ENCODE data around the gene KMT2C. TPM values are rescaled to one million over a fixed set of nuclear protein-coding genes. Genes with fewer than 3 reads are reported as not detected.
"Not testable (repeated sequence)": the region's sequence is repeated elsewhere in the genome, so short reads cannot be mapped to it uniquely, and the experiment has no call there.

The KMT2C gene
- polyA plus RNA-seq, 1 donor from 2014 or later: 29.8 TPM

DNA sequence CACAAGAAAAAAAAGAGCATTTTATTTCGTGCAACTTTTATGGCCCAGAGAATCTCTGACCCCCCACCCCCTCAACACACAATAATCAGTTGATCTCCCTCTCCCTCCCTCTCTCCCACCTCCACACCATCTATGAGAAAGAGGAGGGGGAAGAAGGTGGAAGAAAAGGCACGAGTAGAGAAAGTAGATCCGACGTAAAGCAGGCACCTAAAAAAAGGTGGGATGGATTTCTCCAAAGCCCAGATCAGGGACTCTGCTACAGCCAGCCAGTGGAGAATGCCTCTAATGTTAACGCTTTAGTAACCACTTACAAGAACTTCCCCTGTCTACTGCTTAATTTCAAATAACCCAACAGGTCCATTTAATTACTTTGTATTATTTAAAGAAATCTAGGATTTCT, 24.4 kb downstream of the KMT2C start:
- Histone ChIP-seq H3K27me3 (ENCODE audit: insufficient read depth, low read depth, low read length) (no peaks in the 10 kb centered on the region), H3K9me2 (ENCODE audit: insufficient read depth, low read length) (no peaks in the 10 kb centered on the region), H3K27ac (ENCODE audit: low read length) (no peak overlapping the region), H2AFZ (ENCODE audit: low read depth, low read length) (no peak overlapping the region), H3K9ac (ENCODE audit: low read length) (no peak overlapping the region), H3K4me2 (ENCODE audit: low read length) (no peak overlapping the region), H3K4me3 (ENCODE audit: low read length) (peak overlapping the region; percentile 28), H3K36me3 (ENCODE audit: insufficient read depth, low read length) (no peaks in the 10 kb centered on the region), H3K9me3 (ENCODE audit: low read length) (peaks cover 5% of the 10 kb centered on the region), H4K20me1 (ENCODE audit: insufficient read depth) (no peaks in the 10 kb centered on the region), H3F3A (ENCODE audit: insufficient read depth, low read length, poor library complexity, severe bottlenecking) (no peaks in the 10 kb centered on the region), H3K79me2 (replicated peaks; ENCODE audit: insufficient read depth, low read length) (peaks cover 57% of the 10 kb centered on the region)
- TF ChIP-seq EZH2 (IDR thresholded peaks at IDR 0.05; ENCODE audit: borderline replicate concordance, insufficient read depth, low read length, poor library complexity, severe bottlenecking) (no peak), SMC3 (conservative IDR thresholded peaks at IDR 0.05; ENCODE audit: poor library complexity) (no peak), POLR2AphosphoS5 (IDR thresholded peaks at IDR 0.05) (no peak), TAF1 (IDR thresholded peaks at IDR 0.05; ENCODE audit: low read depth) (no peak), MXI1 (conservative IDR thresholded peaks at IDR 0.05; ENCODE audit: poor library complexity, severe bottlenecking) (no peak), RAD21 (conservative IDR thresholded peaks at IDR 0.05) (no peak), CTCF (IDR thresholded peaks at IDR 0.05; ENCODE audit: poor library complexity, severe bottlenecking) (no peak), EP300 (conservative IDR thresholded peaks at IDR 0.05; ENCODE audit: poor library complexity, severe bottlenecking) (no peak)
- TF ChIP-seq, protein P1, sequence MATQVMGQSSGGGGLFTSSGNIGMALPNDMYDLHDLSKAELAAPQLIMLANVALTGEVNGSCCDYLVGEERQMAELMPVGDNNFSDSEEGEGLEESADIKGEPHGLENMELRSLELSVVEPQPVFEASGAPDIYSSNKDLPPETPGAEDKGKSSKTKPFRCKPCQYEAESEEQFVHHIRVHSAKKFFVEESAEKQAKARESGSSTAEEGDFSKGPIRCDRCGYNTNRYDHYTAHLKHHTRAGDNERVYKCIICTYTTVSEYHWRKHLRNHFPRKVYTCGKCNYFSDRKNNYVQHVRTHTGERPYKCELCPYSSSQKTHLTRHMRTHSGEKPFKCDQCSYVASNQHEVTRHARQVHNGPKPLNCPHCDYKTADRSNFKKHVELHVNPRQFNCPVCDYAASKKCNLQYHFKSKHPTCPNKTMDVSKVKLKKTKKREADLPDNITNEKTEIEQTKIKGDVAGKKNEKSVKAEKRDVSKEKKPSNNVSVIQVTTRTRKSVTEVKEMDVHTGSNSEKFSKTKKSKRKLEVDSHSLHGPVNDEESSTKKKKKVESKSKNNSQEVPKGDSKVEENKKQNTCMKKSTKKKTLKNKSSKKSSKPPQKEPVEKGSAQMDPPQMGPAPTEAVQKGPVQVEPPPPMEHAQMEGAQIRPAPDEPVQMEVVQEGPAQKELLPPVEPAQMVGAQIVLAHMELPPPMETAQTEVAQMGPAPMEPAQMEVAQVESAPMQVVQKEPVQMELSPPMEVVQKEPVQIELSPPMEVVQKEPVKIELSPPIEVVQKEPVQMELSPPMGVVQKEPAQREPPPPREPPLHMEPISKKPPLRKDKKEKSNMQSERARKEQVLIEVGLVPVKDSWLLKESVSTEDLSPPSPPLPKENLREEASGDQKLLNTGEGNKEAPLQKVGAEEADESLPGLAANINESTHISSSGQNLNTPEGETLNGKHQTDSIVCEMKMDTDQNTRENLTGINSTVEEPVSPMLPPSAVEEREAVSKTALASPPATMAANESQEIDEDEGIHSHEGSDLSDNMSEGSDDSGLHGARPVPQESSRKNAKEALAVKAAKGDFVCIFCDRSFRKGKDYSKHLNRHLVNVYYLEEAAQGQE (IDR thresholded peaks at IDR 0.05; ENCODE audit: borderline replicate concordance): no peak

DNA sequence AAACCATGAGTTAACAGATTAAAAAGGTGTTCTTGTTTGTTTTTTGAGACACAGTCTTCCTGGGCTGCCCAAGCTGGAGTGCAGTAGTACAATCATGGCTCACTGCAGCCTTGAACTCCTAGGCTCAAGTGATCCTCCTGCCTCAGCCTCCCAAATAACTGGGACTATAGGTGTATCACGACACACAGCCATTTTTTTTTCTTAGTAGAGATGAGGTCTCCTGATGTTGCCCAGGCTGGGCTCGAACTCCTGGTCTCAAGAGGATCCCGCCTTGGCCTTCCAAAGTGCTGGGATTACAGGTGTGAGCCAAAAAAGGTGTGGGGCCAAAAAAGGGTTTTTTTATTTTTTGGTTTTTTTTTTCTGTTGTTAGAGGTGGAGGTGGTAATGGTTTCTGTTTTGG, 29.3 kb downstream of the KMT2C start:
- H3K79me2 ChIP-seq (replicated peaks; ENCODE audit: insufficient read depth, low read length): peaks cover 22% of the 10 kb centered on the region
- H3K27ac ChIP-seq (ENCODE audit: low read length): no peak overlapping the region
- H3K4me3 ChIP-seq (ENCODE audit: low read length): no peak overlapping the region
- H2AFZ ChIP-seq (ENCODE audit: low read depth, low read length): no peak overlapping the region
- no peaks in the 10 kb centered on the region for H3K9me2 ChIP-seq (ENCODE audit: insufficient read depth, low read length)
- H3K36me3 ChIP-seq (ENCODE audit: insufficient read depth, low read length): no peaks in the 10 kb centered on the region
- H4K20me1 ChIP-seq (ENCODE audit: insufficient read depth): no peaks in the 10 kb centered on the region
- H3K9ac ChIP-seq (ENCODE audit: low read length): no peak overlapping the region
- TF ChIP-seq EP300 (conservative IDR thresholded peaks at IDR 0.05; ENCODE audit: poor library complexity, severe bottlenecking): no peak
- TF ChIP-seq SMC3 (conservative IDR thresholded peaks at IDR 0.05; ENCODE audit: poor library complexity): no peak
- no peak for TF ChIP-seq EZH2 (IDR thresholded peaks at IDR 0.05; ENCODE audit: borderline replicate concordance, insufficient read depth, low read length, poor library complexity, severe bottlenecking)
- no peak for TF ChIP-seq RAD21 (conservative IDR thresholded peaks at IDR 0.05)
- H3K27me3 ChIP-seq (ENCODE audit: insufficient read depth, low read depth, low read length): no peaks in the 10 kb centered on the region
- no peak overlapping the region for H3K4me2 ChIP-seq (ENCODE audit: low read length)
- no peaks in the 10 kb centered on the region for H3F3A ChIP-seq (ENCODE audit: insufficient read depth, low read length, poor library complexity, severe bottlenecking)
- H3K9me3 ChIP-seq (ENCODE audit: low read length): peaks cover 10% of the 10 kb centered on the region

GRCh38 chr7:152406030-152406429, 29.8 kb downstream of the KMT2C start:
- not testable (repeated sequence) for H2AFZ ChIP-seq (ENCODE audit: low read depth, low read length); H3K9ac ChIP-seq (ENCODE audit: low read length); H3K36me3 ChIP-seq (ENCODE audit: insufficient read depth, low read length); H3K9me2 ChIP-seq (ENCODE audit: insufficient read depth, low read length); H4K20me1 ChIP-seq (ENCODE audit: insufficient read depth); H3K27ac ChIP-seq (ENCODE audit: low read length); H3K4me2 ChIP-seq (ENCODE audit: low read length); H3K4me3 ChIP-seq (ENCODE audit: low read length); H3K27me3 ChIP-seq (ENCODE audit: insufficient read depth, low read depth, low read length); H3F3A ChIP-seq (ENCODE audit: insufficient read depth, low read length, poor library complexity, severe bottlenecking)
- Histone ChIP-seq H3K79me2 (replicated peaks; ENCODE audit: insufficient read depth, low read length) (peaks cover 19% of the 10 kb centered on the region), H3K9me3 (ENCODE audit: low read length) (peaks cover 10% of the 10 kb centered on the region)
